ENCODE measurements around the gene FOXO1.

The FOXO1 gene

DNA sequence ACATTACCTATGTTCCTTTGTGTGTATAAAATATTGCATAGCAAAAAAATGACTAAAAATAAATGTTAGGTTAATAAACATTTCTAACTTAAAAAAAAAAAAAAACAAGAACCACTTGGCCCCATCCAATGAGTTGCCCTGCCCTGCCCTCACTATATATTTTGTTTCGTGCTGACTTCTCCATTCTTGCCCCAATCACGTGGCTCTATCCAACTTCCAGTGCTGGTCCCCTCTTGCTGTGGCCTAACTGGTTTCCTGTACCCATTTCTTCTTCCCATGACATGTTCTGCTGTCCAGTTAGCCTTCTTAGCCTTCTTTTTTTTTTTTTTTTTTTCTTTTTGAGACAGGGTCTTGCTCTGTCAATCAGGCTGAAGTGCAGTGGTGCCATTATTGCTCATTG, 151.6 kb downstream of the FOXO1 start:
- TF ChIP-seq, protein P1, sequence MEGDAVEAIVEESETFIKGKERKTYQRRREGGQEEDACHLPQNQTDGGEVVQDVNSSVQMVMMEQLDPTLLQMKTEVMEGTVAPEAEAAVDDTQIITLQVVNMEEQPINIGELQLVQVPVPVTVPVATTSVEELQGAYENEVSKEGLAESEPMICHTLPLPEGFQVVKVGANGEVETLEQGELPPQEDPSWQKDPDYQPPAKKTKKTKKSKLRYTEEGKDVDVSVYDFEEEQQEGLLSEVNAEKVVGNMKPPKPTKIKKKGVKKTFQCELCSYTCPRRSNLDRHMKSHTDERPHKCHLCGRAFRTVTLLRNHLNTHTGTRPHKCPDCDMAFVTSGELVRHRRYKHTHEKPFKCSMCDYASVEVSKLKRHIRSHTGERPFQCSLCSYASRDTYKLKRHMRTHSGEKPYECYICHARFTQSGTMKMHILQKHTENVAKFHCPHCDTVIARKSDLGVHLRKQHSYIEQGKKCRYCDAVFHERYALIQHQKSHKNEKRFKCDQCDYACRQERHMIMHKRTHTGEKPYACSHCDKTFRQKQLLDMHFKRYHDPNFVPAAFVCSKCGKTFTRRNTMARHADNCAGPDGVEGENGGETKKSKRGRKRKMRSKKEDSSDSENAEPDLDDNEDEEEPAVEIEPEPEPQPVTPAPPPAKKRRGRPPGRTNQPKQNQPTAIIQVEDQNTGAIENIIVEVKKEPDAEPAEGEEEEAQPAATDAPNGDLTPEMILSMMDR (IDR thresholded peaks at IDR 0.05) = no peak
- H3K27ac ChIP-seq = no peak overlapping the region
- no peak for DNase-seq (ENCODE audit: low spot score)
- no peak overlapping the region for H3K4me3 ChIP-seq

DNA sequence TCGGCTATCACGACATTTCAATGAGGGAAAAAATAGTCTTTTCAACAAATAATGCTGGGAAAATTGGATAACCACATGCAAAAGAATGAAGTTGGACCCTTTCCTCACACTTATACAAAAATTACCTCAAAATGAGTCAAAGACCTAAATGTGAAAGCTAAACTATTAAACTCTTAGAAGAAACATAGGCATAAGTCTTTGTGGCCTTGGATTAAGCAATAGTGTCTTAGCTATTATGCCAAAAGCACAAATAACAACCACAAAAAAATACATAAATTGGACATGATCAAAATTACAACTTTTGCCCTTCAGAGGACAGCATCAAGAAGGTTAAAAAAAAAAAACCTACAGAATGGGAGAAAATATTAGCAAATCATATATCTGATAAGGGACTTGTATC, 156.6 kb downstream of the FOXO1 start:
- Histone ChIP-seq H3K4me3 (no peak overlapping the region), H3K27ac (no peak overlapping the region)
- TF ChIP-seq, protein P1 (IDR thresholded peaks at IDR 0.05) = no peak
- no peak for DNase-seq (ENCODE audit: low spot score)

DNA sequence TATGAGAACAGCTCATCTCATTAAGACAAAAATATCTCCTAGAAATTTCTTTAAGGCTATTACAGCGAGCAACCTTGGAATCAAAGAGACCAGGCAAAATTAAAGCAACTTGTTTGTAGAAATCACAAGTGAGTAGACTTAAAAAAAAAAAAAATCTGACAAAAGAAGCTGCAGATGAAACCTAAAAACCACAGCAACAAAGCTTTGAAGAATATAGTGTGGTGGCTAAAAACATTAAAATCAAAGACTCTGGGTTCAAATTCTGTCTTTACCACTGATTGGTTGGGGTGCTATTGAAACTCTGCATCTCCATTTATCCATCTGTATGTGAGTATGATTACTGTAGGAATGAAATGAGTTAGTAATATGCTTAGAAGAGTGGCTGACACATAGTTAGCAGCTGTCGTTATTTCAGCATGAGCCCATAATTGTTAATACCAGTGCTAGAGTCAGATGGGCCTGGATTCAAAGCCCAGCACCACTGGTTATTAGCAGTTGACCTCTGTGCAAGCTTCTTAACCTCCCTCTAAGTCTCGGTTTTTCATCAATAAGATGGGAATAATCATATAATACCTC, 157.6 kb downstream of the FOXO1 start:
- TF ChIP-seq, protein P1 (IDR thresholded peaks at IDR 0.05) = no peak
- no peak for DNase-seq (ENCODE audit: low spot score)
- Histone ChIP-seq H3K4me3 (no peak overlapping the region), H3K27ac (peak overlapping the region; percentile 24 to 71)

DNA sequence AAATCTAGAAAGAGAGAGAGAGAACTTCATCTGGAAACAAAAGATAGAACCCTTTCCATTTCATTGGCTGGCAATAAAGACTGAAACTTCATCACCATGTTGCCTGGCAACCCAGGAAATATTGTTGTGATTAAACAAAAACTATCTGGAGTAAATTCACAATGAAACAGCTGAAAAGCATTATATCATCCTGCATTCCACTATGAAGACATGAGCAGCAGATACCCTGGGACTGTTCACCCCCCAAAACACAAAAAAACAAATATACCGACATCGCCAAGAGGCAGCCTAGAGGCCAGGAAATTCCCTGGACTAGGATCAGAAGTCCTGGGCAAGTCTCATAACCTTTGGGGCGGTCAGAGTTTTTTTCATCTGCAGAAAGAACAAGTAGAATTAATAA, 158.3 kb downstream of the FOXO1 start:
- no peak for DNase-seq (ENCODE audit: low spot score)
- TF ChIP-seq, protein P1 (IDR thresholded peaks at IDR 0.05) = no peak
- Histone ChIP-seq H3K27ac (peak overlapping the region; percentile 24 to 71), H3K4me3 (peak overlapping the region; percentile 26)

DNA sequence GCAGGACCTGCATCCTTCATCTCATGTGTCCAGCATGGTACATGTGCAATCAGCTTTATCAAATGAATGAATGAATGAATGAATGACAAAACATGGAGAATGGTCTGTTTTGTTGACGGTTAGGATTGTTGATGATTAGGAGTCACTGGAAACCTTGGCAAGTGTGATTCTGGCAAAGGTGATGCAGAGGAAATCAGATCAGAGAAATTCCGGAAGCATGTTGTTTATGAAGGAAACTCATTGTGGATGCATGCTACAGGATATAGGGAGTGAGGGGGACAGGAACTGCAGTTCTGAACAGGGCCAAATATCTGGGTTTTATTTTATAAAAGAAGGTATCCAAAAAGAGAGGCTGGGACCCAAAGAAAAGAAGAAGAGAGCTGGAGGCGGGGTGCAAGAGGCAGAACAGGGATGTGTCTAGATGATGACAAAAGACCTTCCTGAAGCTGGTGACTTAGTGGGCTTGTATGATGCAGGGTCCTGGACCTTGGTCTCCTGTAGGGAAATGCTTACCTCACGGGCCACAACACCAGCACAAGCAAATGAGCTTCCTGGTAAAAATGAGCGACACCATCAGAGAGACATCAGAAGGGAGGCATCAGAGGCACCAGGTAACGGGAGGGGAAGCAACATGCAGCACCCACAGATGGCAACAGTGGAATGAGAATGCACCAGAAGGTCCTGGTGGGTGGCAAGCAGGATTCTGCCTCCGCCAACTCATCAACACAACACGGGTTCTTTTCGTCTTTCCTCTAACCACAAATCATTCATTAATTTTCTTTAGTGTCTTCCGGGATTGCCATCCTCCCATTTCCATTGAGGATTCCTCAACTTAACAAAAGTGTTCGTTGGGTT, 159.6 kb downstream of the FOXO1 start:
- TF ChIP-seq, protein P1 (IDR thresholded peaks at IDR 0.05) = no peak
- H3K27ac ChIP-seq = no peak overlapping the region

More for the DNA sequence above, 159.6 kb downstream of the FOXO1 start:
- DNase-seq (ENCODE audit: low spot score) = no peak
- H3K4me3 ChIP-seq = no peak overlapping the region
